Parathyroid adenoma (tissue), 2 donors: ENCODE results near the gene MRPL55.

Experiments
- H2AFZ ChIP-seq: fragments of 300-600 bp; sonication (generic); one replicate; pipeline ENCODE4 v1.7.0; 2017; ENCODE audit warnings: antibody characterized with exemption, mild to moderate bottlenecking
- H3K27ac ChIP-seq: fragments of 300-600 bp; sonication (generic); one replicate; pipeline ENCODE4 v1.7.0; 2017
- H3K27me3 ChIP-seq: fragments of 300-600 bp; sonication (generic); one replicate; pipeline ENCODE4 v1.7.0; 2017; ENCODE audit warnings: low read length; ENCODE audit not compliant: control insufficient read depth, insufficient read depth
- H3K36me3 ChIP-seq: fragments of 300-600 bp; sonication (generic); one replicate; pipeline ENCODE4 v1.7.0; 2017; ENCODE audit warnings: low read length; ENCODE audit not compliant: control insufficient read depth, insufficient read depth
- H3K4me1 ChIP-seq: fragments of 300-600 bp; sonication (generic); one replicate; pipeline ENCODE4 v1.7.0; 2017; ENCODE audit warnings: control low read depth
- H3K4me2 ChIP-seq: fragments of 300-600 bp; sonication (generic); one replicate; pipeline ENCODE4 v1.7.0; 2017; ENCODE audit warnings: low read length
- H3K4me3 ChIP-seq: fragments of 300-600 bp; sonication (generic); one replicate; pipeline ENCODE4 v1.7.0; 2017; ENCODE audit warnings: low read depth, low read length
- H3K79me2 ChIP-seq: fragments of 300-600 bp; sonication (generic); one replicate; pipeline ENCODE4 v1.7.0; 2017; ENCODE audit warnings: control low read depth
- H3K9ac ChIP-seq: fragments of 300-600 bp; sonication (generic); one replicate; pipeline ENCODE4 v1.7.0; 2017; ENCODE audit warnings: mild to moderate bottlenecking
- H3K9me3 ChIP-seq: fragments of 300-600 bp; sonication (generic); one replicate; pipeline ENCODE4 v1.7.0; 2017; ENCODE audit warnings: low read length; ENCODE audit not compliant: control insufficient read depth
- TF ChIP-seq, protein P1 (sequence below): fragments of 300-600 bp; sonication (generic); IDR thresholded peaks from one replicate; pipeline ENCODE4 v1.7.0; 2017; ENCODE audit warnings: antibody characterized with exemption, mild to moderate bottlenecking
- donor health status: primary hyperparathyroidism.

MRPL55 gene

DNA sequence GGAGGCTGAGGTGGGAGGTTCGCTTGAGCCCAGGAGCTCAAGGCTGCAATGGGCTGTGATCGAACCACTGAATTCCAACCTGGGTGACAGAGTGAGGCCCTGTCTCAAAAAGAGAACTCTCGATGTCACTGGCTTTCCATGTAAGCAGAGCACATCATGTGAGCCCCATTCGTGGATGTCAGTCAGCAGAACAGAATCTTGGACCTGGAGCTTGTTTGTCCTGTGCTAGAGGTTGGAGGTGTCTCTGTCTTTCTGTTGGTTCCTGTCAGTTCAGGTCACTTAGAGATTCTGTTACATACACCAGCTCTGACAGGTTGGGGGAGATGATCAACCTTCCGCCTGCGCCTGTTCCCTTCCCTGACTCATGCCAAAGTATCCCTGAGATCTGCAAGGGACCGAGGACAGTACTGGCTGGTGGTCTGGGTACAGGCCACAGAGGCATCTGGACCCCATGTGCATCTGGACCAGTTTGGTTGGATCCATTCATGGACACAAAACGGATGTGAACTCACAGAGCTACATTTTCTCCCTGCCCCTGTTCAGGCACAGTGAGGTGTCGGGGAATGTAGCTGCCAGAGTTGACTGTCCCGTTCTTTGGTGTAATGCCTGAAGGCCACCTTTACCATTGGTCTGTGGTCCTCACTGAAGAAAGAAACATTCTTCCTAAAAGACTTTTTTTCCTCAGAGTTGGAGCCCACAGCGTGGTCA is 16.6 kb downstream of the MRPL55 start:
- Histone ChIP-seq H3K27ac (no peak overlapping the region), H3K9ac (no peak overlapping the region), H2AFZ (no peak overlapping the region), H3K79me2 (peaks cover 88% of the 10 kb centered on the region), H3K27me3 (no peaks in the 10 kb centered on the region), H3K4me2 (peak overlapping the region; percentile 16), H3K4me1 (peaks cover 25% of the 10 kb centered on the region), H3K4me3 (no peak overlapping the region), H3K36me3 (no peaks in the 10 kb centered on the region), H3K9me3 (no peaks in the 10 kb centered on the region)
- TF ChIP-seq, protein P1, sequence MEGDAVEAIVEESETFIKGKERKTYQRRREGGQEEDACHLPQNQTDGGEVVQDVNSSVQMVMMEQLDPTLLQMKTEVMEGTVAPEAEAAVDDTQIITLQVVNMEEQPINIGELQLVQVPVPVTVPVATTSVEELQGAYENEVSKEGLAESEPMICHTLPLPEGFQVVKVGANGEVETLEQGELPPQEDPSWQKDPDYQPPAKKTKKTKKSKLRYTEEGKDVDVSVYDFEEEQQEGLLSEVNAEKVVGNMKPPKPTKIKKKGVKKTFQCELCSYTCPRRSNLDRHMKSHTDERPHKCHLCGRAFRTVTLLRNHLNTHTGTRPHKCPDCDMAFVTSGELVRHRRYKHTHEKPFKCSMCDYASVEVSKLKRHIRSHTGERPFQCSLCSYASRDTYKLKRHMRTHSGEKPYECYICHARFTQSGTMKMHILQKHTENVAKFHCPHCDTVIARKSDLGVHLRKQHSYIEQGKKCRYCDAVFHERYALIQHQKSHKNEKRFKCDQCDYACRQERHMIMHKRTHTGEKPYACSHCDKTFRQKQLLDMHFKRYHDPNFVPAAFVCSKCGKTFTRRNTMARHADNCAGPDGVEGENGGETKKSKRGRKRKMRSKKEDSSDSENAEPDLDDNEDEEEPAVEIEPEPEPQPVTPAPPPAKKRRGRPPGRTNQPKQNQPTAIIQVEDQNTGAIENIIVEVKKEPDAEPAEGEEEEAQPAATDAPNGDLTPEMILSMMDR, result no peak

DNA sequence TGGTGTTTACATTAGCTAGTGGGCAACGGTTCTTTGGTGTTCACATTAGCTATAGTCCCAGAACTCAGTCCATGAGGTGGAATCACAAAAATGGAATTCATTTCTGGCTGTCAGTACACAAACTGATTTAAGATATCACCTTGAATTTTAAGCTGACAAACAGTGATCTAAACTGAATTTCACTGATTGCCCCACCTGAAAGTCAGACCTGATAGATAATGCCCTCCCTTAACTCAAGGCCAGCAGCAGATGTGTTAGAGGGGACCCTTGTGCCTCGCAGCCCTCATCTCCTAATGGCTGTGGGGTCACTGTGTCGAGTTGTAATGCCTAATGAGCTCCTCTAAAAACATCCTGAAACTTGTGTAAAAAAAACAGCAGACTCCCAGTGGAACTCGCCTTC is 18.0 kb downstream of the MRPL55 start:
- TF ChIP-seq, protein P1, result no peak
- peaks cover 29% of the 10 kb centered on the region for H3K4me1 ChIP-seq
- no peak overlapping the region for H3K27ac ChIP-seq
- no peaks in the 10 kb centered on the region for H3K36me3 ChIP-seq
- H3K27me3 ChIP-seq, result no peaks in the 10 kb centered on the region
- H3K4me3 ChIP-seq, result no peak overlapping the region
- H3K79me2 ChIP-seq, result peaks cover 95% of the 10 kb centered on the region
- no peak overlapping the region for H3K9ac ChIP-seq
- H3K9me3 ChIP-seq, result no peaks in the 10 kb centered on the region
- H3K4me2 ChIP-seq, result no peak overlapping the region
- no peak overlapping the region for H2AFZ ChIP-seq

DNA sequence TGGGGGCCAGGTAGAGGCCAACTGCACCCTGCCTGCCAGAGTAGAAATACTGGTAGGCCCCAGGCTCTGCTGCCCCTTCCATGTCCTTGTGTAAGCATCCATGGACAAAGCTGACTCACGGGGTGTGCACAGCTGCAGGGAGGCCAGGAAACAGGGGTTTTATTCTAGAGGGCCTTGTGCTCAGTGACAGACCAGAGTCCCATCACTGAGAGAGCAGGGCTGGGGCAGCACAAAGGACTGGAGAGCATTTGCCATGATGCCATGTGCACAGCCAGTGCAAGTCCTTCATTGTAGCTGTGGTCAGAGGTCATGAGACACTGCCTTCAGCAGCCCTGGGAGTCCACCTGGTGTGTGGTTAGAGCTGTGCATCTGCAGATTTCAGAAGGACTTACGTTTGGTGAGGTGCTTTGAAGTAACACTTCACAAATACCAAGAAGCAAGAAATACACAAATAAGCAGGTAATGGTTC is 18.5 kb downstream of the MRPL55 start:
- H3K9me3 ChIP-seq, result no peaks in the 10 kb centered on the region
- H3K36me3 ChIP-seq, result no peaks in the 10 kb centered on the region
- H3K27ac ChIP-seq, result no peak overlapping the region
- H3K9ac ChIP-seq, result no peak overlapping the region
- H3K79me2 ChIP-seq, result peaks cover 95% of the 10 kb centered on the region
- H3K4me1 ChIP-seq, result peaks cover 32% of the 10 kb centered on the region
- H2AFZ ChIP-seq, result no peak overlapping the region
- H3K27me3 ChIP-seq, result no peaks in the 10 kb centered on the region
- TF ChIP-seq, protein P1, result no peak
- no peak overlapping the region for H3K4me3 ChIP-seq
- no peak overlapping the region for H3K4me2 ChIP-seq

DNA sequence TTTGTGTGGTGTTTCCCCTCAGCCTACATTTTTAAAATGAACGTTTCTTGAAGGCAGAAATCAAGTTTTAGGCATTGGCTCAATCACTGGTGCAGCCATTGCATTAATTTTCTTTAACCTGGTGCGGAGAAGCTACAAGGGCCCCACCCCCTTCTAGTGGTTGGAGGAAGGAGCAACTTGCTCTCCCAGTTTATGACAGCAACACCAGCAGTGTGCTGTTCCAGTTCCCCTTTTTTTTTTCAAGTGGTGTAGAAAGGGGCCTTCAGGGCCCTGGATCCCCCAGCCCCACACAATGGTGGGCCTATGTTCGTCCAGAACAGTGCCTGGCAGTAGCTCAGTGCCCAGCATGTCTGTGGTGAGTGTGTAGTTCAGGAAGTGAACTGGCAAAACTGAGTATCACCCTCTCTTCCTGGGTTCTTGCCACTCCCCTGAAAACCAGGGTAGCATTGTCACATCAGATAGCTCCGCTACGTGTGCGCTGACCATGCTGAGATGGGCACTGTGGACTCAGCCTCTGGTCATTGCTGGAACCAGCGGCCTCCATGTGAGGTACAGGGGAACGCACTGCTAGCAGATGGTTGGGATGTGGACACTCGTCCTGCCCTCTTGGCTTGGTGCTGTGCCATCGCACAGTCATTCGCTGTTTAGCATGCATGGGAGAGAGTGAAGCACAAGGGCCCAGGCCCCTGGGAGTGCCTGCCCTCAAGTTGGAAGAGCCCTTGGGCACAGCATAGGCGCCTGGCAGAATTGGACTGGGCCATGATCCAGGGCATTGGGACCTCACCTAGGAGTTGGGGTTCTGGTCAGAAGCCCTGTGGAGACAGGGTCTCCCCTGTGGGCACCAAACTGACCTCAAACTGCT is 19.3 kb downstream of the MRPL55 start:
- H3K79me2 ChIP-seq, result peaks cover 95% of the 10 kb centered on the region
- H3K27me3 ChIP-seq, result no peaks in the 10 kb centered on the region
- H3K4me1 ChIP-seq, result peaks cover 41% of the 10 kb centered on the region
- no peak overlapping the region for H3K4me3 ChIP-seq
- no peak overlapping the region for H3K27ac ChIP-seq
- no peaks in the 10 kb centered on the region for H3K9me3 ChIP-seq
- TF ChIP-seq, protein P1, result no peak
- H3K4me2 ChIP-seq, result peak overlapping the region; percentile 1
- H3K36me3 ChIP-seq, result no peaks in the 10 kb centered on the region
- no peak overlapping the region for H3K9ac ChIP-seq
- no peak overlapping the region for H2AFZ ChIP-seq
